Osteocyte (in vitro differentiated cells): ENCODE data around the gene VAC14. TPM values are rescaled to one million over a fixed set of nuclear protein-coding genes. Genes with fewer than 3 reads are reported as not detected.

Experiments used
- DNase-seq: peaks from one replicate; pipeline ENCODE4 v3.0.0; 2021; ENCODE audit warnings: mixed read lengths; ENCODE audit not compliant: unreplicated experiment; ENCODE audit errors: extremely low spot score
- H3K27ac Mint-ChIP-seq: one replicate; pipeline ENCODE4 v1.8.0; 2021; ENCODE audit warnings: mild to moderate bottlenecking, mixed read lengths; ENCODE audit not compliant: unreplicated experiment
- H3K27me3 Mint-ChIP-seq: one replicate; pipeline ENCODE4 v1.8.0; 2021; ENCODE audit warnings: mixed read lengths; ENCODE audit not compliant: unreplicated experiment
- H3K36me3 Mint-ChIP-seq: one replicate; pipeline ENCODE4 v1.8.0; 2021; ENCODE audit warnings: mixed read lengths; ENCODE audit not compliant: unreplicated experiment
- H3K4me1 Mint-ChIP-seq: one replicate; pipeline ENCODE4 v1.8.0; 2021; ENCODE audit warnings: mixed read lengths; ENCODE audit not compliant: unreplicated experiment
- H3K4me3 Mint-ChIP-seq: one replicate; pipeline ENCODE4 v1.8.0; 2021; ENCODE audit warnings: mild to moderate bottlenecking, moderate library complexity, mixed read lengths; ENCODE audit not compliant: unreplicated experiment
- H3K9me3 Mint-ChIP-seq: one replicate; pipeline ENCODE4 v1.8.0; 2021; ENCODE audit warnings: mixed read lengths; ENCODE audit not compliant: unreplicated experiment
- CTCF ChIP-seq: fragments of 200-600 bp; sonication (generic); IDR thresholded peaks from 2 replicates; pipeline ENCODE4 v1.5.0; 2021; ENCODE audit warnings: antibody characterized with exemption, mild to moderate bottlenecking, moderate library complexity
- total RNA-seq: library from RNA; stranded (reverse); gene quantifications from 2 replicates; pipeline ENCODE4 v1.2.1, GENCODE V29; 2021

The VAC14 gene
- total RNA-seq, 1 donor from 2014 or later: 44.5 TPM

- Mint-ChIP-seq H3K4me1 (peaks cover 79% of the 10 kb centered on the region), H3K9me3 (no peaks in the 10 kb centered on the region), H3K36me3 (peaks cover 8% of the 10 kb centered on the region), H3K4me3 (no peak overlapping the region), H3K27me3 (no peaks in the 10 kb centered on the region), H3K27ac (peak overlapping the region; percentile 89)
- TF ChIP-seq CTCF: no peak
- DNase-seq: no peak
Measured at GRCh38 chr16:70708366-70709246, 92.4 kb downstream of the VAC14 start.

- no peak for TF ChIP-seq CTCF
- H3K4me1 Mint-ChIP-seq: peaks cover 85% of the 10 kb centered on the region
Measured at GRCh38 chr16:70706948-70707465, 94.0 kb downstream of the VAC14 start.

GRCh38 chr16:70705056-70705455 is 95.9 kb downstream of the VAC14 start:
- DNase-seq: no peak
- Mint-ChIP-seq H3K36me3 (no peaks in the 10 kb centered on the region), H3K4me1 (peaks cover 94% of the 10 kb centered on the region), H3K4me3 (no peak overlapping the region), H3K27ac (peak overlapping the region; percentile 100), H3K9me3 (no peaks in the 10 kb centered on the region), H3K27me3 (no peaks in the 10 kb centered on the region)
- no peak for TF ChIP-seq CTCF

More at GRCh38 chr16:70706948-70707465, 94.0 kb downstream of the VAC14 start:
- Mint-ChIP-seq H3K36me3 (peaks cover 8% of the 10 kb centered on the region), H3K9me3 (no peaks in the 10 kb centered on the region), H3K27ac (peak overlapping the region; percentile 89), H3K4me3 (no peak overlapping the region), H3K27me3 (no peaks in the 10 kb centered on the region)
- DNase-seq: peak; percentile 94

GRCh38 chr16:70704586-70704985 is 96.4 kb downstream of the VAC14 start:
- Mint-ChIP-seq H3K4me3 (no peak overlapping the region), H3K4me1 (peaks cover 97% of the 10 kb centered on the region), H3K36me3 (no peaks in the 10 kb centered on the region), H3K9me3 (no peaks in the 10 kb centered on the region), H3K27ac (peak overlapping the region; percentile 100), H3K27me3 (no peaks in the 10 kb centered on the region)
- DNase-seq: no peak
- no peak for TF ChIP-seq CTCF

GRCh38 chr16:70703835-70704381 is 97.0 kb downstream of the VAC14 start:
- Mint-ChIP-seq H3K9me3 (no peaks in the 10 kb centered on the region), H3K4me3 (no peak overlapping the region), H3K27me3 (no peaks in the 10 kb centered on the region), H3K27ac (peak overlapping the region; percentile 100), H3K36me3 (no peaks in the 10 kb centered on the region), H3K4me1 (peaks cover 98% of the 10 kb centered on the region)
- no peak for DNase-seq
- no peak for TF ChIP-seq CTCF
